GM12891 (cell line): ENCODE data around the gene CACNA1I.

Experiments used
- DNase-seq: peaks from one replicate; pipeline ENCODE4 v3.0.0; 2011; ENCODE audit warnings: low spot score; ENCODE audit not compliant: insufficient read length
- FAIRE-seq: peaks from 2 replicates; lab custom pipeline; 2011; peaks lifted over from hg19 to GRCh38; lab: Jason Lieb, UNC
- PAX5 ChIP-seq: IDR thresholded peaks from 2 replicates; pipeline ENCODE4 v1.6.1; 2011; ENCODE audit warnings: low read length, moderate library complexity, mild to moderate bottlenecking; ENCODE audit not compliant: insufficient read depth, severe bottlenecking
- POLR2A ChIP-seq: IDR thresholded peaks from 2 replicates; pipeline ENCODE4 v1.6.1; 2011; ENCODE audit warnings: low read depth, low read length, control low read depth
- POLR2AphosphoS5 ChIP-seq: IDR thresholded peaks from 2 replicates; pipeline ENCODE4 v1.6.1; 2011; ENCODE audit warnings: low read depth, low read length, control low read depth
- POU2F2 ChIP-seq: IDR thresholded peaks from 2 replicates; pipeline ENCODE4 v1.6.1; 2011; ENCODE audit warnings: low read depth, mild to moderate bottlenecking, control low read depth, low read length, moderate library complexity
- SPI1 ChIP-seq: IDR thresholded peaks from 2 replicates; pipeline ENCODE4 v1.6.1; 2011; ENCODE audit warnings: low read depth, low read length, control low read depth
- TAF1 ChIP-seq: IDR thresholded peaks from 2 replicates; pipeline ENCODE4 v1.6.1; 2011; ENCODE audit warnings: low read depth, low read length, control low read depth

CACNA1I gene

GRCh38 chr22:39719559-39720450 is 149.3 kb downstream of the CACNA1I start:
- DNase-seq (no peak), FAIRE-seq (no peak)
- no peak for TF ChIP-seq POLR2AphosphoS5
- no peak for TF ChIP-seq TAF1
- TF ChIP-seq POU2F2 = no peak
- TF ChIP-seq SPI1 = no peak
- TF ChIP-seq POLR2A = no peak
- no peak for TF ChIP-seq PAX5

GRCh38 chr22:39721206-39722031 is 150.9 kb downstream of the CACNA1I start:
- TF ChIP-seq TAF1 = no peak
- no peak for TF ChIP-seq POU2F2
- no peak for TF ChIP-seq POLR2AphosphoS5
- no peak for DNase-seq
- no peak for FAIRE-seq

GRCh38 chr22:39722032-39722325 is 151.4 kb downstream of the CACNA1I start:
- no peak for DNase-seq

GRCh38 chr22:39722501-39722900 is 151.9 kb downstream of the CACNA1I start:
- TF ChIP-seq SPI1 (no peak), TAF1 (no peak), POU2F2 (no peak), POLR2A (no peak), PAX5 (no peak), POLR2AphosphoS5 (no peak)
- no peak for FAIRE-seq
- no peak for DNase-seq

More at GRCh38 chr22:39722032-39722325, 151.4 kb downstream of the CACNA1I start:
- TF ChIP-seq TAF1 (no peak), POU2F2 (no peak), POLR2AphosphoS5 (no peak), SPI1 (no peak)
- no peak for FAIRE-seq

- no peak for DNase-seq
- FAIRE-seq = no peak
- no peak for TF ChIP-seq PAX5
- TF ChIP-seq SPI1 = no peak
- TF ChIP-seq POU2F2 = no peak
- TF ChIP-seq POLR2AphosphoS5 = no peak
- no peak for TF ChIP-seq TAF1
- no peak for TF ChIP-seq POLR2A
Observed at GRCh38 chr22:39723463-39723862, 152.9 kb downstream of the CACNA1I start.

GRCh38 chr22:39723899-39724351 is 153.4 kb downstream of the CACNA1I start:
- FAIRE-seq (no peak), DNase-seq (peak; percentile 5)
- no peak for TF ChIP-seq PAX5
- no peak for TF ChIP-seq SPI1
- no peak for TF ChIP-seq TAF1
- TF ChIP-seq POLR2AphosphoS5 = no peak
- no peak for TF ChIP-seq POLR2A
- TF ChIP-seq POU2F2 = no peak

GRCh38 chr22:39724390-39724789 is 153.8 kb downstream of the CACNA1I start:
- peak; percentile 6 for DNase-seq
- no peak for FAIRE-seq
- TF ChIP-seq SPI1 (no peak), POLR2AphosphoS5 (no peak), POU2F2 (no peak), TAF1 (no peak), PAX5 (no peak), POLR2A (no peak)

GRCh38 chr22:39724857-39725256 is 154.3 kb downstream of the CACNA1I start:
- DNase-seq = no peak
- TF ChIP-seq SPI1 (no peak), POLR2A (no peak), PAX5 (no peak), POU2F2 (no peak), POLR2AphosphoS5 (no peak)
- FAIRE-seq = no peak

GRCh38 chr22:39725351-39726035 is 154.9 kb downstream of the CACNA1I start:
- no peak for TF ChIP-seq SPI1
- no peak for TF ChIP-seq TAF1
- DNase-seq = no peak
- FAIRE-seq = no peak
